ENCODE data around the gene KANSL1L.

DNA sequence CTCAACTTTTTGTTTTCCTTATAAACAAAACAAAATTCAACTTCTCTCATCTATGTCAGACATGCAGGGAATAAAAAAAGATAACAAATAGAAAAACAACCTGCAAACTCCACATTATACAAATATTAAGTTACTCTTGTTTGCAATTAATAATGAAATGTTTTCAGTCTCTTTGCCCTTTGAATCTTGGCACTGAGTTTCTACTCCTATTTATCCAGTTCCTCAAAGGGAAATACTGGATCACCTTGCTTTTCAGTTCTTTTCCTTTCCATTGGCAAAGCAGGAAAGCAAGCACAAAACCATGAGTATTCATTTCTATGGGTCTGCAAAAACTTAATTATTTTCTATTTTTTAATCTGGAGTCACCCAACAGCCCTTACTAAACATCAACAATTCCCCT, 23.6 kb downstream of the KANSL1L start:
- TF ChIP-seq POLR2A (conservative IDR thresholded peaks at IDR 0.05) (no peak), ELK3 (CRISPR knock-in tag; IDR thresholded peaks at IDR 0.05) (no peak), FOXK1 (CRISPR knock-in tag; IDR thresholded peaks at IDR 0.05; ENCODE audit: borderline replicate concordance) (no peak)
- TF ChIP-seq, protein P1, sequence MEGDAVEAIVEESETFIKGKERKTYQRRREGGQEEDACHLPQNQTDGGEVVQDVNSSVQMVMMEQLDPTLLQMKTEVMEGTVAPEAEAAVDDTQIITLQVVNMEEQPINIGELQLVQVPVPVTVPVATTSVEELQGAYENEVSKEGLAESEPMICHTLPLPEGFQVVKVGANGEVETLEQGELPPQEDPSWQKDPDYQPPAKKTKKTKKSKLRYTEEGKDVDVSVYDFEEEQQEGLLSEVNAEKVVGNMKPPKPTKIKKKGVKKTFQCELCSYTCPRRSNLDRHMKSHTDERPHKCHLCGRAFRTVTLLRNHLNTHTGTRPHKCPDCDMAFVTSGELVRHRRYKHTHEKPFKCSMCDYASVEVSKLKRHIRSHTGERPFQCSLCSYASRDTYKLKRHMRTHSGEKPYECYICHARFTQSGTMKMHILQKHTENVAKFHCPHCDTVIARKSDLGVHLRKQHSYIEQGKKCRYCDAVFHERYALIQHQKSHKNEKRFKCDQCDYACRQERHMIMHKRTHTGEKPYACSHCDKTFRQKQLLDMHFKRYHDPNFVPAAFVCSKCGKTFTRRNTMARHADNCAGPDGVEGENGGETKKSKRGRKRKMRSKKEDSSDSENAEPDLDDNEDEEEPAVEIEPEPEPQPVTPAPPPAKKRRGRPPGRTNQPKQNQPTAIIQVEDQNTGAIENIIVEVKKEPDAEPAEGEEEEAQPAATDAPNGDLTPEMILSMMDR (IDR thresholded peaks at IDR 0.05 in 2 of 3, conservative IDR thresholded peaks at IDR 0.05 in 1 of 3; ENCODE audit: insufficient read depth in 2 of 3, low read depth in 1 of 3, low read length in 3 of 3): no peak

Measured in K562 (cell line).